ENCODE measurements around the gene SASH1.

Gene SASH1

GRCh38 chr6:148309301-148309700 lies 33.3 kb upstream of the SASH1 start:
- no peaks in the 10 kb centered on the region for H4K20me1 ChIP-seq (ENCODE audit: low read depth, low read length)
- H3K27me3 ChIP-seq (ENCODE audit: low read length): no peaks in the 10 kb centered on the region
- no peak overlapping the region for H2AFZ ChIP-seq (ENCODE audit: low read depth, low read length, severe bottlenecking)
- H3K9ac ChIP-seq (ENCODE audit: low read length): no peak overlapping the region
- no peaks in the 10 kb centered on the region for H3F3A ChIP-seq (ENCODE audit: insufficient read depth)
- H3K79me2 ChIP-seq (ENCODE audit: insufficient read depth, low read length): no peaks in the 10 kb centered on the region
- no peaks in the 10 kb centered on the region for H3K9me3 ChIP-seq (ENCODE audit: insufficient read depth, low read length)
- no peaks in the 10 kb centered on the region for H3K9me2 ChIP-seq (replicated peaks; ENCODE audit: insufficient read depth, low read length)
- no peaks in the 10 kb centered on the region for H3K36me3 ChIP-seq (ENCODE audit: low read length)
- no peak overlapping the region for H3K27ac ChIP-seq (ENCODE audit: low read depth, low read length)
- TF ChIP-seq CTCF (IDR thresholded peaks at IDR 0.05; ENCODE audit: insufficient read depth, low read length, poor library complexity, severe bottlenecking): no peak
- TF ChIP-seq EZH2phosphoT487 (conservative IDR thresholded peaks at IDR 0.05; ENCODE audit: low read length): no peak
- no peak overlapping the region for H3K4me3 ChIP-seq (ENCODE audit: insufficient read depth, low read length, poor library complexity, severe bottlenecking)
- H3K4me2 ChIP-seq (ENCODE audit: low read depth, low read length, poor library complexity, severe bottlenecking): no peak overlapping the region

- Histone ChIP-seq H3K9ac (ENCODE audit: low read length) (no peak overlapping the region), H3K4me2 (ENCODE audit: low read depth, low read length, poor library complexity, severe bottlenecking) (no peak overlapping the region), H3K4me3 (ENCODE audit: insufficient read depth, low read length, poor library complexity, severe bottlenecking) (no peak overlapping the region), H2AFZ (ENCODE audit: low read depth, low read length, severe bottlenecking) (no peak overlapping the region), H3K79me2 (ENCODE audit: insufficient read depth, low read length) (no peaks in the 10 kb centered on the region), H3K27ac (ENCODE audit: low read depth, low read length) (no peak overlapping the region), H3K9me2 (replicated peaks; ENCODE audit: insufficient read depth, low read length) (no peaks in the 10 kb centered on the region), H3K27me3 (ENCODE audit: low read length) (no peaks in the 10 kb centered on the region), H3K36me3 (ENCODE audit: low read length) (no peaks in the 10 kb centered on the region), H3K9me3 (ENCODE audit: insufficient read depth, low read length) (no peaks in the 10 kb centered on the region), H4K20me1 (ENCODE audit: low read depth, low read length) (no peaks in the 10 kb centered on the region), H3F3A (ENCODE audit: insufficient read depth) (no peaks in the 10 kb centered on the region)
- TF ChIP-seq EZH2phosphoT487 (conservative IDR thresholded peaks at IDR 0.05; ENCODE audit: low read length) (no peak), CTCF (IDR thresholded peaks at IDR 0.05; ENCODE audit: insufficient read depth, low read length, poor library complexity, severe bottlenecking) (no peak)
Measured at GRCh38 chr6:148311966-148312669, 30.5 kb upstream of the SASH1 start.

GRCh38 chr6:148313488-148313887 lies 29.1 kb upstream of the SASH1 start:
- Histone ChIP-seq H4K20me1 (ENCODE audit: low read depth, low read length) (no peaks in the 10 kb centered on the region), H3K4me2 (ENCODE audit: low read depth, low read length, poor library complexity, severe bottlenecking) (no peak overlapping the region), H3F3A (ENCODE audit: insufficient read depth) (no peaks in the 10 kb centered on the region), H3K4me3 (ENCODE audit: insufficient read depth, low read length, poor library complexity, severe bottlenecking) (no peak overlapping the region), H3K36me3 (ENCODE audit: low read length) (no peaks in the 10 kb centered on the region), H3K9me3 (ENCODE audit: insufficient read depth, low read length) (no peaks in the 10 kb centered on the region), H3K9me2 (replicated peaks; ENCODE audit: insufficient read depth, low read length) (no peaks in the 10 kb centered on the region), H2AFZ (ENCODE audit: low read depth, low read length, severe bottlenecking) (no peak overlapping the region), H3K79me2 (ENCODE audit: insufficient read depth, low read length) (no peaks in the 10 kb centered on the region), H3K9ac (ENCODE audit: low read length) (no peak overlapping the region), H3K27ac (ENCODE audit: low read depth, low read length) (no peak overlapping the region), H3K27me3 (ENCODE audit: low read length) (no peaks in the 10 kb centered on the region)
- TF ChIP-seq EZH2phosphoT487 (conservative IDR thresholded peaks at IDR 0.05; ENCODE audit: low read length) (no peak), CTCF (IDR thresholded peaks at IDR 0.05; ENCODE audit: insufficient read depth, low read length, poor library complexity, severe bottlenecking) (no peak)

All from SU-DHL-6 (cell line).